Endodermal cell (in vitro differentiated cells): ENCODE results near the gene CARD8. TPM values are rescaled to one million over a fixed set of nuclear protein-coding genes. Genes with fewer than 3 reads are reported as not detected.
A peak's percentile ranks its signal among the peaks of the same experiment; 100 is the strongest.
"Not testable (repeated sequence)": the region's sequence is repeated elsewhere in the genome, so short reads cannot be mapped to it uniquely, and the experiment has no call there.

ENCODE experiments used
- DNase-seq: peaks from one replicate; pipeline ENCODE4 v3.0.0-alpha.2; 2017
- H3K27ac ChIP-seq: 2 replicates; pipeline ENCODE4 v1.5.1; 2013; ENCODE audit warnings: mild to moderate bottlenecking, low read depth, low read length, moderate library complexity
- H3K27me3 ChIP-seq: 2 replicates; pipeline ENCODE4 v1.6.1; 2013; ENCODE audit warnings: mild to moderate bottlenecking, low read length, moderate library complexity; ENCODE audit not compliant: insufficient read depth, control insufficient read depth, poor library complexity, severe bottlenecking
- H3K36me3 ChIP-seq: 2 replicates; pipeline ENCODE4 v1.7.0; 2013; ENCODE audit warnings: mild to moderate bottlenecking, low read length, moderate library complexity; ENCODE audit not compliant: control insufficient read depth, insufficient read depth
- H3K4me1 ChIP-seq: one replicate; pipeline ENCODE4 v1.7.0; 2013; ENCODE audit warnings: low read length; ENCODE audit not compliant: control insufficient read depth, insufficient read depth
- H3K4me3 ChIP-seq: 2 replicates; pipeline ENCODE4 v1.5.1; 2013; ENCODE audit warnings: mild to moderate bottlenecking, low read length, moderate library complexity
- H3K9ac ChIP-seq: 2 replicates; pipeline ENCODE4 v1.6.1; 2013; ENCODE audit warnings: mild to moderate bottlenecking, low read length, moderate library complexity; ENCODE audit not compliant: poor library complexity, severe bottlenecking; ENCODE audit errors: extremely low read depth
- H3K9me3 ChIP-seq: 2 replicates; pipeline ENCODE4 v1.6.1; 2013; ENCODE audit warnings: mild to moderate bottlenecking, low read length, moderate library complexity; ENCODE audit not compliant: control insufficient read depth
- H3K27ac Mint-ChIP-seq: 2 replicates; pipeline ENCODE4 v1.8.0; 2020; ENCODE audit warnings: mixed read lengths
- H3K27me3 Mint-ChIP-seq: 2 replicates; pipeline ENCODE4 v1.8.0; 2021; ENCODE audit warnings: mild to moderate bottlenecking, mixed read lengths; ENCODE audit not compliant: insufficient read depth
- H3K36me3 Mint-ChIP-seq: 2 replicates; pipeline ENCODE4 v1.8.0; 2020; ENCODE audit warnings: low read depth, mixed read lengths
- H3K4me1 Mint-ChIP-seq: 2 replicates; pipeline ENCODE4 v1.8.0; 2020; ENCODE audit warnings: mixed read lengths
- H3K4me3 Mint-ChIP-seq: 2 replicates; pipeline ENCODE4 v1.8.0; 2020; ENCODE audit warnings: mild to moderate bottlenecking, moderate library complexity, mixed read lengths
- H3K9me3 Mint-ChIP-seq: 2 replicates; pipeline ENCODE4 v1.8.0; 2020; ENCODE audit warnings: mild to moderate bottlenecking, mixed read lengths
- CTCF ChIP-seq: fragments of 200-600 bp; sonication (generic); conservative IDR thresholded peaks from 2 replicates; pipeline ENCODE4 v1.5.0; 2021; ENCODE audit warnings: antibody characterized with exemption, mild to moderate bottlenecking
- WGBS, 2 experiments: methylation state at CpG; one replicate each; pipeline versions ENCODE4 v1.1.5 to v1.1.7; 2013; ENCODE audit warnings: missing lambda C conversion rate in 2 of 2, mixed read lengths in 1 of 2; ENCODE audit not compliant: insufficient coverage in 1 of 2, insufficient read length in 1 of 2; 5-methylcytosine and 5-hydroxymethylcytosine counted together
- total RNA-seq, 2 donors: library from RNA; stranded (reverse); fragmentation: NEBNext Ultra II Directional in 1 of 2; extraction: Animal tissue kit (Norgen Biotek cat#: 25700) in 1 of 2; gene quantifications; 2 replicates in 1 of 2; 3 replicates in 1 of 2; pipeline ENCODE4 v1.2.1, GENCODE V29; 2021

The CARD8 gene
- total RNA-seq, 2 donors from 2014 or later: 34.0 to 44.6 TPM

GRCh38 chr19:48296963-48297734 lies 41.4 kb upstream of the CARD8 start:
- peaks cover 4% of the 10 kb centered on the region for H3K27me3 ChIP-seq
- no peaks in the 10 kb centered on the region for H3K36me3 ChIP-seq
- H3K4me3 ChIP-seq: no peak overlapping the region
- DNase-seq: peak; percentile 63
- Mint-ChIP-seq H3K27me3 (peaks cover 46% of the 10 kb centered on the region), H3K4me3 (no peak overlapping the region), H3K36me3 (no peaks in the 10 kb centered on the region), H3K27ac (no peak overlapping the region), H3K4me1 (peaks cover 4% of the 10 kb centered on the region), H3K9me3 (no peaks in the 10 kb centered on the region)
- no peaks in the 10 kb centered on the region for H3K9me3 ChIP-seq
- H3K9ac ChIP-seq: no peak overlapping the region
- no peak for TF ChIP-seq CTCF
- WGBS, 2 experiments: 89 to 92% methylated on average over 19 to 39 of the region's 42 CpGs
- no peaks in the 10 kb centered on the region for H3K4me1 ChIP-seq
- no peak overlapping the region for H3K27ac ChIP-seq

- DNase-seq: no peak
- H3K4me1 Mint-ChIP-seq: peaks cover 4% of the 10 kb centered on the region
- Histone ChIP-seq H3K36me3 (no peaks in the 10 kb centered on the region), H3K27me3 (no peaks in the 10 kb centered on the region), H3K4me1 (no peaks in the 10 kb centered on the region), H3K4me3 (no peak overlapping the region), H3K9ac (no peak overlapping the region), H3K9me3 (no peaks in the 10 kb centered on the region), H3K27ac (no peak overlapping the region)
- TF ChIP-seq CTCF: no peak
- H3K27me3 Mint-ChIP-seq: peaks cover 53% of the 10 kb centered on the region
- WGBS, 2 experiments: 90 to 94% methylated on average over 10 of the region's 10 CpGs
- H3K9me3 Mint-ChIP-seq: no peaks in the 10 kb centered on the region
- H3K36me3 Mint-ChIP-seq: no peaks in the 10 kb centered on the region
- H3K4me3 Mint-ChIP-seq: no peak overlapping the region
- no peak overlapping the region for H3K27ac Mint-ChIP-seq
These were observed 39.7 kb upstream of the CARD8 start for GRCh38 chr19:48295458-48295857.

- H3K9me3 ChIP-seq: no peaks in the 10 kb centered on the region
- WGBS, 2 experiments: 88 to 90% methylated on average over 2 to 4 of the region's 4 CpGs
- no peak for TF ChIP-seq CTCF
- H3K36me3 ChIP-seq: peaks cover 4% of the 10 kb centered on the region
- Mint-ChIP-seq H3K36me3 (peaks cover 10% of the 10 kb centered on the region), H3K27ac (no peak overlapping the region), H3K4me3 (no peak overlapping the region), H3K27me3 (peaks cover 49% of the 10 kb centered on the region), H3K9me3 (peaks cover 6% of the 10 kb centered on the region), H3K4me1 (peaks cover 9% of the 10 kb centered on the region)
- H3K27ac ChIP-seq: no peak overlapping the region
- H3K4me1 ChIP-seq: no peaks in the 10 kb centered on the region
- H3K27me3 ChIP-seq: no peaks in the 10 kb centered on the region
- H3K4me3 ChIP-seq: no peak overlapping the region
- no peak for DNase-seq
- H3K9ac ChIP-seq: no peak overlapping the region
These were observed 37.1 kb upstream of the CARD8 start for GRCh38 chr19:48292798-48293197.

GRCh38 chr19:48291489-48291815 lies 35.7 kb upstream of the CARD8 start:
- not testable (repeated sequence) for H3K4me1 ChIP-seq, H3K27ac ChIP-seq, H3K9ac ChIP-seq, DNase-seq, H3K4me3 ChIP-seq, H3K9me3 ChIP-seq, H3K4me1 Mint-ChIP-seq, H3K27me3 ChIP-seq, H3K27ac Mint-ChIP-seq
- peaks cover 16% of the 10 kb centered on the region for H3K36me3 ChIP-seq
- Mint-ChIP-seq H3K9me3 (peaks cover 19% of the 10 kb centered on the region), H3K27me3 (peaks cover 46% of the 10 kb centered on the region), H3K4me3 (peak overlapping the region; percentile 49), H3K36me3 (peaks cover 23% of the 10 kb centered on the region)
- 0 to 40% methylated on average over 2 to 11 of the region's 11 CpGs for WGBS, 2 experiments
